PFSK-1 (cell line): Measurements from ENCODE around the gene RNF217.

Experiments
- FOXP2 ChIP-seq: optimal IDR thresholded peaks from 2 replicates; pipeline ENCODE3; 2011; ENCODE audit warnings: borderline replicate concordance, control low read depth, inconsistent platforms; ENCODE audit not compliant: insufficient read depth; ENCODE audit errors: extremely low read length, extremely low read depth
- POLR2AphosphoS5 ChIP-seq: IDR thresholded peaks from 2 replicates; pipeline ENCODE4 v1.6.1; 2012; ENCODE audit warnings: low read depth, mild to moderate bottlenecking, control low read depth, low read length, moderate library complexity
- REST ChIP-seq, 2 experiments: IDR thresholded peaks; 2 replicates each; pipeline versions ENCODE4 v1.6.1 to v1.8.0; 2011 to 2012; ENCODE audit warnings: low read depth in 2 of 2, low read length in 2 of 2, control low read depth in 1 of 2, inconsistent platforms in 1 of 2, mild to moderate bottlenecking in 1 of 2, moderate library complexity in 1 of 2; ENCODE audit not compliant: insufficient read depth in 1 of 2
- SIN3A ChIP-seq: IDR thresholded peaks from 2 replicates; pipeline ENCODE4 v1.6.1; 2012; ENCODE audit warnings: mild to moderate bottlenecking, low read length, moderate library complexity, borderline replicate concordance; ENCODE audit not compliant: insufficient read depth
- TAF1 ChIP-seq: IDR thresholded peaks from 2 replicates; pipeline ENCODE4 v1.6.1; 2012; ENCODE audit warnings: low read length, control low read depth, borderline replicate concordance; ENCODE audit not compliant: insufficient read depth

Gene RNF217

GRCh38 chr6:124991764-124992295 lies 29.6 kb downstream of the RNF217 start:
- TF ChIP-seq FOXP2 (no peak), POLR2AphosphoS5 (no peak), SIN3A (no peak), TAF1 (no peak), REST (IDR thresholded peaks at IDR 0.05; ENCODE audit: insufficient read depth in 1 of 2, low read depth in 2 of 2, low read length in 2 of 2) (no peak)

DNA sequence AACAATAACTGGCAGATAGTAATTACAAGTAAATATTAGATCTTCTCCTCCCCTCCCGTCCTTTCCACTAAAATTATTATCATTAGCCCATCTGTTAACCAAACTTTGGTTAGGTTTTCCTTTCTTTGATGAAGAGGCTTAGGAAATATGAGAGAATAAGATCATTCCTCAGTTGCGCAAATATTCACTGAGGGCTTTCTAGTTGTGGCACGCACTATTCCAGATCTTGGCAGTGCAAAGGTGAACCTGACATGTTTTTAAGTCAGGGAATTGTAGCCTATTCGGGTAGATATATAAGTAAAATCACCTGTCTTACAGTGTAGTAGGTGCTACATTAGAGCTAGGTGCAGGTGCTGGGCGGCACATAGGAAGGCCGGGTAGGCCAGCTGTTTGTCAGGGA lies 31.1 kb downstream of the RNF217 start:
- TF ChIP-seq FOXP2 (no peak), REST (IDR thresholded peaks at IDR 0.05; ENCODE audit: insufficient read depth in 1 of 2, low read depth in 2 of 2, low read length in 2 of 2) (no peak), TAF1 (no peak), POLR2AphosphoS5 (no peak), SIN3A (no peak)

GRCh38 chr6:124994648-124995047 lies 32.4 kb downstream of the RNF217 start:
- no peak for TF ChIP-seq REST (IDR thresholded peaks at IDR 0.05; ENCODE audit: insufficient read depth in 1 of 2, low read depth in 2 of 2, low read length in 2 of 2)
- no peak for TF ChIP-seq SIN3A
- TF ChIP-seq FOXP2 = no peak
- TF ChIP-seq TAF1 = no peak
- TF ChIP-seq POLR2AphosphoS5 = no peak

DNA sequence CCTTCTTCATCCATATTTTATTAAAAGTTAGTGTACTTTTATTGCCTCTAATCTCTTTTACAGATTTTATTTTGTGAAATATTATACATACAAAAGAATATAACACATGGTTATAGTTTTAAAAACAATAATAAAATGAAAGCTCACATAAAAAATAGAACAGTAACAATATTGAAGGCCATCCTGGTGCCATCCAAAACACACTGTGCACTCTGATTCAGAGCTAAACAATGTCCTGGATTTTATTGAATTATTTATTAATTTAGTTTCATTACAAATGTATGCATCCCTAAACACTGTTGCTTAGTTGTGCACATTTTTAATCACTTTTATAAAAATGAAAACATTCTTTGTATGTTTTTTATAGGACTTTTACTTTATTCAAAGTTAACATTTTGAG lies 32.9 kb downstream of the RNF217 start:
- TF ChIP-seq FOXP2 (no peak), POLR2AphosphoS5 (no peak), REST (IDR thresholded peaks at IDR 0.05; ENCODE audit: insufficient read depth in 1 of 2, low read depth in 2 of 2, low read length in 2 of 2) (no peak), TAF1 (no peak), SIN3A (no peak)
